Measurements from ENCODE around the gene GPR35. TPM values are rescaled to one million over a fixed set of nuclear protein-coding genes. Genes with fewer than 3 reads are reported as not detected.

GPR35 gene
- total and polyA plus RNA-seq, 2 donors (not counting 3 experiments of a cell fraction or from before 2014, with no cell fraction given) = 0.18 to 0.33 TPM

- Histone ChIP-seq H2AFZ (ENCODE audit: low read depth, low read length) (no peak overlapping the region), H3K4me1 (ENCODE audit: control insufficient read depth, extremely low read depth, insufficient read depth, low read length) (no peaks in the 10 kb centered on the region), H3K36me3 (ENCODE audit: control insufficient read depth in 2 of 2, extremely low read depth in 1 of 2, insufficient read depth in 2 of 2, low read length in 2 of 2) (no peaks in the 10 kb centered on the region), H3K4me2 (ENCODE audit: insufficient read depth, low read length) (no peak overlapping the region), H3K79me2 (ENCODE audit: control insufficient read depth, insufficient read depth, low read length) (no peaks in the 10 kb centered on the region), H3K4me3 (replicated peaks in 1 of 3; ENCODE audit: insufficient read depth in 1 of 3, low read depth in 1 of 3, low read length in 3 of 3) (no peak overlapping the region), H3K9me3 (replicated peaks; ENCODE audit: control insufficient read depth, insufficient read depth, low read length) (no peaks in the 10 kb centered on the region), H3K27ac (ENCODE audit: insufficient read depth, low read depth, low read length) (no peak overlapping the region), H3K9me1 (replicated peaks; ENCODE audit: control insufficient read depth, extremely low read depth, insufficient read depth, low read length) (no peaks in the 10 kb centered on the region), H3K27me3 (ENCODE audit: control insufficient read depth in 2 of 2, insufficient read depth in 2 of 2, low read length in 2 of 2) (peaks cover 0 to 2% of the 10 kb centered on the region in 2 experiments), H3K9ac (replicated peaks; ENCODE audit: extremely low read depth, insufficient read depth, low read length) (no peak overlapping the region), H4K20me1 (replicated peaks; ENCODE audit: control insufficient read depth, extremely low read depth, insufficient read depth, low read length) (no peaks in the 10 kb centered on the region)
- dilution Hi-C loops (cut with MboI; ENCODE audit: extremely low pct_ligation_motif_present, low sequenced_read_pairs) (no loop called here), intact Hi-C loops (cut with micrococcal nuclease) (no loop called here)
- no TSS peak for BruUV-seq (replicated peaks)
- DNase-seq (ENCODE audit: low read depth, low spot score) (no peak), FAIRE-seq (no peak)
- CTCF ChIA-PET = interaction anchor here (0.6 kb wide), 1 partner anchor 135 kb away, joined by 3 read pairs; no protein-coding TSS in a partner anchor
- TF ChIP-seq CTCF (IDR thresholded peaks at IDR 0.05; ENCODE audit: extremely low read depth in 1 of 2, insufficient read depth in 1 of 2, low read depth in 1 of 2, low read length in 2 of 2) (no peak), FOS (IDR thresholded peaks at IDR 0.05; ENCODE audit: borderline replicate concordance, insufficient read depth, low read length) (no peak), MYC (IDR thresholded peaks at IDR 0.05; ENCODE audit: low read depth, low read length) (no peak)
- TF ChIP-seq, protein P1, sequence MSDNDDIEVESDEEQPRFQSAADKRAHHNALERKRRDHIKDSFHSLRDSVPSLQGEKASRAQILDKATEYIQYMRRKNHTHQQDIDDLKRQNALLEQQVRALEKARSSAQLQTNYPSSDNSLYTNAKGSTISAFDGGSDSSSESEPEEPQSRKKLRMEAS (IDR thresholded peaks at IDR 0.05; ENCODE audit: insufficient read depth, insufficient read length) = no peak
- POLR2A ChIA-PET = no interaction called here
Measured at GRCh38 chr2:240649331-240649730, 24.1 kb downstream of the GPR35 start.

- TF ChIP-seq, protein P1 (IDR thresholded peaks at IDR 0.05; ENCODE audit: insufficient read depth, insufficient read length) = no peak
- TF ChIP-seq FOS (IDR thresholded peaks at IDR 0.05; ENCODE audit: borderline replicate concordance, insufficient read depth, low read length) (no peak), EZH2 (IDR thresholded peaks at IDR 0.05; ENCODE audit: borderline replicate concordance, low read depth, low read length, severe bottlenecking) (no peak), CTCF (IDR thresholded peaks at IDR 0.05; ENCODE audit: extremely low read depth in 1 of 2, insufficient read depth in 1 of 2, low read depth in 1 of 2, low read length in 2 of 2) (no peak), MYC (IDR thresholded peaks at IDR 0.05; ENCODE audit: low read depth, low read length) (no peak), POLR2AphosphoS5 (IDR thresholded peaks at IDR 0.05; ENCODE audit: insufficient read depth, low read depth, low read length) (no peak), GATA2 (IDR thresholded peaks at IDR 0.05; ENCODE audit: insufficient read depth, insufficient read length, low read depth, low read length) (no peak), JUN (IDR thresholded peaks at IDR 0.05; ENCODE audit: borderline replicate concordance, insufficient read depth, insufficient read length, low read depth) (no peak), POLR2A (IDR thresholded peaks at IDR 0.05; ENCODE audit: low read depth, low read length) (no peak)
- Histone ChIP-seq H3K4me2 (ENCODE audit: insufficient read depth, low read length) (no peak overlapping the region), H3K9me3 (replicated peaks; ENCODE audit: control insufficient read depth, insufficient read depth, low read length) (no peaks in the 10 kb centered on the region), H3K27ac (ENCODE audit: insufficient read depth, low read depth, low read length) (no peak overlapping the region), H3K9me1 (replicated peaks; ENCODE audit: control insufficient read depth, extremely low read depth, insufficient read depth, low read length) (no peaks in the 10 kb centered on the region), H3K27me3 (ENCODE audit: control insufficient read depth in 2 of 2, insufficient read depth in 2 of 2, low read length in 2 of 2) (peaks cover 0 to 4% of the 10 kb centered on the region in 2 experiments), H3K36me3 (ENCODE audit: control insufficient read depth in 2 of 2, extremely low read depth in 1 of 2, insufficient read depth in 2 of 2, low read length in 2 of 2) (no peaks in the 10 kb centered on the region), H4K20me1 (replicated peaks; ENCODE audit: control insufficient read depth, extremely low read depth, insufficient read depth, low read length) (no peaks in the 10 kb centered on the region), H3K4me1 (ENCODE audit: control insufficient read depth, extremely low read depth, insufficient read depth, low read length) (no peaks in the 10 kb centered on the region), H3K79me2 (ENCODE audit: control insufficient read depth, insufficient read depth, low read length) (no peaks in the 10 kb centered on the region), H3K4me3 (replicated peaks in 1 of 3; ENCODE audit: insufficient read depth in 1 of 3, low read depth in 1 of 3, low read length in 3 of 3) (no peak overlapping the region), H3K9ac (replicated peaks; ENCODE audit: extremely low read depth, insufficient read depth, low read length) (no peak overlapping the region), H2AFZ (ENCODE audit: low read depth, low read length) (no peak overlapping the region)
- dilution Hi-C loops (cut with MboI; ENCODE audit: extremely low pct_ligation_motif_present, low sequenced_read_pairs) = no loop called here
- ChIA-PET POLR2A (no interaction called here), CTCF (no interaction called here)
- no peak for DNase-seq (ENCODE audit: low read depth, low spot score)
- intact Hi-C loops (cut with micrococcal nuclease) = no loop called here
- no TSS peak for BruUV-seq (replicated peaks)
- FAIRE-seq = no peak
Measured at GRCh38 chr2:240650254-240650965, 25.1 kb downstream of the GPR35 start.

Measured in endothelial cell of umbilical vein (primary cell).